ENCODE results near the gene MTERF1.

- TF ChIP-seq CTCF (IDR thresholded peaks at IDR 0.05) = no peak
- no peak for TF ChIP-seq REST (IDR thresholded peaks at IDR 0.05; ENCODE audit: low read depth, low read length)
- TF ChIP-seq YY1 (IDR thresholded peaks at IDR 0.05; ENCODE audit: low read depth) = no peak
- no peak for TF ChIP-seq MXI1 (IDR thresholded peaks at IDR 0.05; ENCODE audit: low read depth, low read length)
- no peak for TF ChIP-seq EP300 (IDR thresholded peaks at IDR 0.05; ENCODE audit: borderline replicate concordance in 1 of 2, low read depth in 1 of 2, low read length in 1 of 2)
Observed at GRCh38 chr7:91866599-91867148, 13.8 kb downstream of the MTERF1 start.
